ENCODE measurements around the gene MYO5A.
"Not testable (repeated sequence)": the region's sequence is repeated elsewhere in the genome, so short reads cannot be mapped to it uniquely, and the experiment has no call there.

DNA sequence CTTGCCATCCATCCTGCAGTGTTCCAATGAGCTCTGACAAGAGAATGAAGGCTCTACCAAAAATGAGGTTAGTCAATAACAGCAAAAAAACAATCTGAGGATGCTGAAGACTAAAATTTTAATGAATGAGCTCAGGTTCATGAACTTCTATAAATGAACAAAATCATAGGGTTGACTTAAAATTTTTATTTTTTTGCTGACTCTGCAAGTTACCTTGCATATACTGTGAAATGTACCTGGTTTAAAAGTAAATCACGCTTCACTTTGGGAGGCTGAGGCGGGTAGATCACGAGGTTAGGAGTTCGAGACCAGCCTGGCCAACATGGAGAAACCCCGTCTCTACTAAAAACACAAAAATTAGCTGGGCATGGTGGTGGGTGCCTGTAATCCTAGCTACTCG lies 85.5 kb downstream of the MYO5A start:
- TF ChIP-seq, protein P1, sequence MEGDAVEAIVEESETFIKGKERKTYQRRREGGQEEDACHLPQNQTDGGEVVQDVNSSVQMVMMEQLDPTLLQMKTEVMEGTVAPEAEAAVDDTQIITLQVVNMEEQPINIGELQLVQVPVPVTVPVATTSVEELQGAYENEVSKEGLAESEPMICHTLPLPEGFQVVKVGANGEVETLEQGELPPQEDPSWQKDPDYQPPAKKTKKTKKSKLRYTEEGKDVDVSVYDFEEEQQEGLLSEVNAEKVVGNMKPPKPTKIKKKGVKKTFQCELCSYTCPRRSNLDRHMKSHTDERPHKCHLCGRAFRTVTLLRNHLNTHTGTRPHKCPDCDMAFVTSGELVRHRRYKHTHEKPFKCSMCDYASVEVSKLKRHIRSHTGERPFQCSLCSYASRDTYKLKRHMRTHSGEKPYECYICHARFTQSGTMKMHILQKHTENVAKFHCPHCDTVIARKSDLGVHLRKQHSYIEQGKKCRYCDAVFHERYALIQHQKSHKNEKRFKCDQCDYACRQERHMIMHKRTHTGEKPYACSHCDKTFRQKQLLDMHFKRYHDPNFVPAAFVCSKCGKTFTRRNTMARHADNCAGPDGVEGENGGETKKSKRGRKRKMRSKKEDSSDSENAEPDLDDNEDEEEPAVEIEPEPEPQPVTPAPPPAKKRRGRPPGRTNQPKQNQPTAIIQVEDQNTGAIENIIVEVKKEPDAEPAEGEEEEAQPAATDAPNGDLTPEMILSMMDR (IDR thresholded peaks at IDR 0.05 in 2 of 3, conservative IDR thresholded peaks at IDR 0.05 in 1 of 3; ENCODE audit: insufficient read depth in 2 of 3, low read depth in 1 of 3, low read length in 3 of 3), result not testable (repeated sequence)
- TF ChIP-seq YY1 (IDR thresholded peaks at IDR 0.05; ENCODE audit: borderline replicate concordance in 1 of 3, control insufficient read depth in 1 of 3, extremely low read depth in 1 of 3, insufficient read depth in 3 of 3, insufficient read length in 1 of 3, insufficient replicate concordance in 2 of 3, low read depth in 1 of 3, low read length in 2 of 3); ZNF57 (CRISPR knock-in tag; IDR thresholded peaks at IDR 0.05); TBP (optimal IDR thresholded peaks at IDR 0.05; ENCODE audit: low read depth, low read length); POLR2A (conservative IDR thresholded peaks at IDR 0.05): not testable (repeated sequence)

All from K562 (cell line).